Coronary artery (tissue), 2 donors: ENCODE data around the gene STARD3NL.

Experiments used
- DNase-seq: peaks from one replicate; pipeline ENCODE4 v3.0.0-alpha.2; 2017; ENCODE audit warnings: low spot score
- H3K27ac ChIP-seq, 2 donors: fragments of 200-600 bp; sonication (generic); one replicate each; pipeline ENCODE4 v1.5.1; 2016 to 2019
- H3K4me3 ChIP-seq: fragments of 200-600 bp; sonication (generic); 2 replicates; pipeline ENCODE4 v1.5.1; 2016; ENCODE audit warnings: mild to moderate bottlenecking, moderate library complexity
- CTCF ChIP-seq: fragments of 200-600 bp; sonication (generic); IDR thresholded peaks from one replicate; pipeline ENCODE4 v1.5.1; 2019; ENCODE audit warnings: antibody characterized with exemption

The STARD3NL gene

GRCh38 chr7:38182450-38182849 lies 4.4 kb downstream of the STARD3NL start:
- H3K4me3 ChIP-seq, result no peak overlapping the region
- DNase-seq, result no peak
- H3K27ac ChIP-seq, result no peak overlapping the region
- TF ChIP-seq CTCF, result no peak

GRCh38 chr7:38185395-38186307 lies 7.6 kb downstream of the STARD3NL start:
- TF ChIP-seq CTCF, result no peak
- no peak overlapping the region for H3K27ac ChIP-seq
- H3K4me3 ChIP-seq, result no peak overlapping the region
- no peak for DNase-seq

- Histone ChIP-seq H3K27ac (no peak overlapping the region), H3K4me3 (no peak overlapping the region)
- no peak for DNase-seq
- no peak for TF ChIP-seq CTCF
Observed at GRCh38 chr7:38186593-38187314, 8.7 kb downstream of the STARD3NL start.

- no peak for DNase-seq
- no peak for TF ChIP-seq CTCF
- no peak overlapping the region for H3K27ac ChIP-seq
- no peak overlapping the region for H3K4me3 ChIP-seq
Observed at GRCh38 chr7:38187794-38188440, 9.9 kb downstream of the STARD3NL start.

GRCh38 chr7:38189231-38189938 lies 11.3 kb downstream of the STARD3NL start:
- DNase-seq, result no peak
- Histone ChIP-seq H3K4me3 (no peak overlapping the region), H3K27ac (no peak overlapping the region)
- TF ChIP-seq CTCF, result no peak

- Histone ChIP-seq H3K4me3 (no peak overlapping the region), H3K27ac (no peak overlapping the region)
- no peak for DNase-seq
- TF ChIP-seq CTCF, result no peak
Observed at GRCh38 chr7:38190011-38190410, 12.0 kb downstream of the STARD3NL start.
